ENCODE data around the gene AVP. TPM values are rescaled to one million over a fixed set of nuclear protein-coding genes. Genes with fewer than 3 reads are reported as not detected.

Gene AVP
- total and polyA plus RNA-seq, 9 of the 15 experiments (the other 6 are each of a cell fraction or from before 2014, with no cell fraction given), result not detected

- no peaks in the 10 kb centered on the region for H3K36me3 ChIP-seq (ENCODE audit: control insufficient read depth, insufficient read depth, low read length)
- TF ChIP-seq SIRT6 (IDR thresholded peaks at IDR 0.05; ENCODE audit: low read depth, low read length) (no peak), MTA1 (IDR thresholded peaks at IDR 0.05; ENCODE audit: borderline replicate concordance) (no peak), CHD4 (IDR thresholded peaks at IDR 0.05; ENCODE audit: insufficient read depth, insufficient replicate concordance, low read depth, low read length, poor library complexity, severe bottlenecking) (no peak), SMARCE1 (IDR thresholded peaks at IDR 0.05) (no peak), ZNF165 (CRISPR knock-in tag; IDR thresholded peaks at IDR 0.05; ENCODE audit: borderline replicate concordance) (no peak), RREB1 (CRISPR knock-in tag; IDR thresholded peaks at IDR 0.05) (no peak)
- H3K4me1 ChIP-seq (replicated peaks in 1 of 2; ENCODE audit: control insufficient read depth in 2 of 2, insufficient read depth in 2 of 2, low read length in 2 of 2), result peaks cover 0 to 3% of the 10 kb centered on the region in 2 experiments; a peak in 2 of 5 replicates
- no peaks in the 10 kb centered on the region for H3K9me1 ChIP-seq (ENCODE audit: control insufficient read depth, insufficient read depth, low read length)
- H4K20me1 ChIP-seq (replicated peaks; ENCODE audit: control insufficient read depth, insufficient read depth, low read length), result no peaks in the 10 kb centered on the region
- no peak for ATAC-seq
- H3K4me2 ChIP-seq (ENCODE audit: insufficient read depth, low read length), result no peak overlapping the region
- POLR2A ChIA-PET, result no interaction called here
- in situ Hi-C loops (cut with MboI), result no loop called here
- DNase-seq (ENCODE audit: extremely low read depth in 1 of 4, low spot score in 3 of 4), result no peak
- CTCF ChIA-PET (ENCODE audit: low intra/inter-chr PET ratio), result no interaction called here
- no peak overlapping the region for H3K27ac ChIP-seq (ENCODE audit: extremely low read depth, low read depth, low read length)
- H3K27me3 ChIP-seq (ENCODE audit: control insufficient read depth in 2 of 2, insufficient read depth in 2 of 2, low read length in 2 of 2), result no peaks in the 10 kb centered on the region
- H3K9ac ChIP-seq (ENCODE audit: insufficient read depth in 1 of 2, low read depth in 2 of 2, low read length in 2 of 2), result no peak overlapping the region
- no TSS peak for BruUV-seq (replicated peaks)
- no peaks in the 10 kb centered on the region; the same call in 2 of the 3 replicates for H3K79me2 ChIP-seq (ENCODE audit: control insufficient read depth, insufficient read depth, low read length)
- H3K9me3 ChIP-seq (replicated peaks; ENCODE audit: control insufficient read depth, insufficient read depth, low read depth, low read length), result no peaks in the 10 kb centered on the region
- intact Hi-C loops (cut with micrococcal nuclease), result no loop called here
- FAIRE-seq, result no peak
- H2AFZ ChIP-seq (ENCODE audit: low read depth, low read length), result no peak overlapping the region
- 78% methylated on average over 2 of the region's 3 CpGs for WGBS (ENCODE audit: insufficient coverage, low coverage, missing lambda C conversion rate)
- no peak overlapping the region for H3K4me3 ChIP-seq
Measured at GRCh38 chr20:3134151-3134550, 49.6 kb upstream of the AVP start.

Measured in K562 (cell line).